H1 (cell line): ENCODE results near the gene FYB2.
A peak's percentile ranks its signal among the peaks of the same experiment; 100 is the strongest.

Experiments used
- EP300 ChIP-seq, 2 experiments: IDR thresholded peaks; 1 replicate in 1 of 2; 2 replicates in 1 of 2; pipeline ENCODE4 v1.6.1; 2011 to 2012; ENCODE audit warnings: low read depth in 2 of 2, low read length in 2 of 2, mild to moderate bottlenecking in 2 of 2, borderline replicate concordance in 1 of 2, inconsistent platforms in 1 of 2, moderate library complexity in 1 of 2
- RBBP5 ChIP-seq: IDR thresholded peaks from 2 replicates; pipeline ENCODE4 v1.7.1; 2012; ENCODE audit warnings: low read depth, mild to moderate bottlenecking, inconsistent platforms, low read length, moderate library complexity, borderline replicate concordance
- RFX5 ChIP-seq: IDR thresholded peaks from 2 replicates; pipeline ENCODE4 v1.6.1; 2011; ENCODE audit warnings: low read depth, low read length, improper control_type of control experiment, borderline replicate concordance
- TAF7 ChIP-seq: optimal IDR thresholded peaks from 2 replicates; pipeline ENCODE3; 2011; ENCODE audit warnings: low read depth, mild to moderate bottlenecking, inconsistent platforms, low read length, moderate library complexity, borderline replicate concordance
- TF ChIP-seq, protein P1 (sequence below), 3 experiments: IDR thresholded peaks; 1 replicate in 2 of 3; 2 replicates in 1 of 3; pipeline versions ENCODE4 v1.5.1 to v1.6.1; 2011; ENCODE audit warnings: low read length in 3 of 3, mild to moderate bottlenecking in 3 of 3, inconsistent platforms in 2 of 3, low read depth in 1 of 3, moderate library complexity in 1 of 3; ENCODE audit not compliant: insufficient read depth in 1 of 3; ENCODE audit errors: control extremely low read depth in 1 of 3
- TF ChIP-seq, protein P2 (sequence below): IDR thresholded peaks from 2 replicates; pipeline ENCODE4 v1.6.1; 2011; ENCODE audit warnings: low read length, improper control_type of control experiment

DNA sequence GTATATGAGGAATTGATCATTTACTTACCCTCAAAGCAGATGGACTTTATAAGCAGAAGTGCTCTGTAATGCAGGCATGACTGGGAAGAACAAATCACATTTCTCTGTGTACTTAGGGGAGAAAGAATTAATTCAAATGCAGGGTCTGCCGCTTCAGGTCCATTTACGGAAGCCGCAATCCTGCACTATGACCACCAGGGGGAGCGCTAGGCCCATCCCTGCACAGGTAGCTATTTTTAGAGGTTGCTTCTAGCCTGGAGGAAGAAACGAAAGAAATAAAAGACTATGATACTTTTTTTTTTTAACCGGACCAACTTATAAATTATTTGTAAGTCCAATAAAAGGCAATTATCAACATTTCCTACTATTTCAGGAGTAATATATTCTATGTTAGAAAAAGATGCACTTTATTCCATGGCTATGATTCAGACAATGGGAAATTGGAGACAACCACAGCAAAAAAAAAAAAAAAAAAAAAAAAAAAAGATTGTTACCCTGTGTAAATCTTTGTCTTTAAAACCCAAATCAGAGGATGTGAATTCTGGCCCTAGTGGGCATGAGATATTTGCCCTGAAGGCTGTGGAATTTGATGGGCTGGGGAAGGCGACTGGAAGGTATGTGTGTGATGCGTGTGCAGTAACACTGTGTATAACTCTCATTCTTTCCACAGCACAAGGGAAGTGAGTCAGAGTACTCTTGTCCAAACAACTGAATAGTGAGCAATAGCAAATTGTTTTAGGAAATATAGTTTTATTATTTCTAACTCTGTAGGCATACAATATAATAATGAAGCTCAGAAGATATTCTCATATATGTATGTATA is 12.9 kb upstream of the FYB2 start:
- TF ChIP-seq, protein P1, sequence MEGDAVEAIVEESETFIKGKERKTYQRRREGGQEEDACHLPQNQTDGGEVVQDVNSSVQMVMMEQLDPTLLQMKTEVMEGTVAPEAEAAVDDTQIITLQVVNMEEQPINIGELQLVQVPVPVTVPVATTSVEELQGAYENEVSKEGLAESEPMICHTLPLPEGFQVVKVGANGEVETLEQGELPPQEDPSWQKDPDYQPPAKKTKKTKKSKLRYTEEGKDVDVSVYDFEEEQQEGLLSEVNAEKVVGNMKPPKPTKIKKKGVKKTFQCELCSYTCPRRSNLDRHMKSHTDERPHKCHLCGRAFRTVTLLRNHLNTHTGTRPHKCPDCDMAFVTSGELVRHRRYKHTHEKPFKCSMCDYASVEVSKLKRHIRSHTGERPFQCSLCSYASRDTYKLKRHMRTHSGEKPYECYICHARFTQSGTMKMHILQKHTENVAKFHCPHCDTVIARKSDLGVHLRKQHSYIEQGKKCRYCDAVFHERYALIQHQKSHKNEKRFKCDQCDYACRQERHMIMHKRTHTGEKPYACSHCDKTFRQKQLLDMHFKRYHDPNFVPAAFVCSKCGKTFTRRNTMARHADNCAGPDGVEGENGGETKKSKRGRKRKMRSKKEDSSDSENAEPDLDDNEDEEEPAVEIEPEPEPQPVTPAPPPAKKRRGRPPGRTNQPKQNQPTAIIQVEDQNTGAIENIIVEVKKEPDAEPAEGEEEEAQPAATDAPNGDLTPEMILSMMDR (IDR thresholded peaks at IDR 0.05; ENCODE audit: control extremely low read depth in 1 of 3, insufficient read depth in 1 of 3, low read depth in 1 of 3, low read length in 3 of 3), result peak; percentile 88 to 89 (median 89)
- TF ChIP-seq EP300 (IDR thresholded peaks at IDR 0.05; ENCODE audit: borderline replicate concordance in 1 of 2, low read depth in 2 of 2, low read length in 2 of 2) (no peak), RBBP5 (no peak), RFX5 (no peak), TAF7 (no peak)
- TF ChIP-seq, protein P2, sequence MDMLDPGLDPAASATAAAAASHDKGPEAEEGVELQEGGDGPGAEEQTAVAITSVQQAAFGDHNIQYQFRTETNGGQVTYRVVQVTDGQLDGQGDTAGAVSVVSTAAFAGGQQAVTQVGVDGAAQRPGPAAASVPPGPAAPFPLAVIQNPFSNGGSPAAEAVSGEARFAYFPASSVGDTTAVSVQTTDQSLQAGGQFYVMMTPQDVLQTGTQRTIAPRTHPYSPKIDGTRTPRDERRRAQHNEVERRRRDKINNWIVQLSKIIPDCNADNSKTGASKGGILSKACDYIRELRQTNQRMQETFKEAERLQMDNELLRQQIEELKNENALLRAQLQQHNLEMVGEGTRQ, result no peak
